ENCODE data around the gene TSLP.

GRCh38 chr5:111117136-111117535, 45.6 kb downstream of the TSLP start:
- TF ChIP-seq CTCF (IDR thresholded peaks at IDR 0.05 in 8 of 11, conservative IDR thresholded peaks at IDR 0.05 in 3 of 11): no peak
- TF ChIP-seq POLR2A (IDR thresholded peaks at IDR 0.05): no peak
- no peak for TF ChIP-seq POLR2AphosphoS5 (IDR thresholded peaks at IDR 0.05)
